ENCODE results near the gene SMIM45.

SMIM45 gene

DNA sequence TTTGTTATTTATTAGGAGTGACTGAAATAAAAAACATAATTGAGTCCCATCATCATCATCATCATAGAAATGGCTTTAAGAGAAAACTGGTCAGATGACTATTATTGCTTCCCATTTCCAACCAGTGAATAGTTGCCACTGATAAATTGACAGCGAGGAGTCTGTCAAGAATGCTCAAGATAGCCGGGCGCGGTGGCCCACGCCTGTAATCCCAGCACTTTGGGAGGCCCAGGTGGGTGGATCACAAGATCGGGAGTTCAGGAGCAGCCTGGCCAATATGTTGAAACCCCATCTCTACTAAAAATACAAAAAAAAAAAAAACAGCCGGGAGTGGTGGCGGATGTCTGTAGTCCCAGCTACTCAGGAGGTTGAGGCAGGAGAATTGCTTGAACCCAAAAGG is 48.5 kb downstream of the SMIM45 start:
- no peak for DNase-seq (ENCODE audit: low read depth, low spot score)

DNA sequence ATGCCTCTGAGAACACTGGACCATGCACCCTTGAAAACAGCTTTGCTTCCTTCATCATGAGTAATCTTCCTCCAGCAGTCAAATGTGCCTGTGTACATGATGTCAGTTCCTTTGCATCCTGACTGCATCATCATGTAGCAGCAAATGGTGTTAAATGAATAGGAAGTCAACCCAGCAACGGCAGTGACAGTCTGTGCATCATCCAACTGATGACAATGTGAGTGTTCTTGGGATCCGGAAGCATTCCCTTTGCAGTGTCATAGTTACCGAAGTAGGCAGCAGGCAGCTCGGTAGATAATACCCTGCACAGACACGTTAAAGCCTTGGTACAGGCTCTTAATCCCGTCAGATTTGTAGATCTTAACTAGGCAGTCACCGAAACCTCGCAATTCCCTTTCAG is 49.2 kb downstream of the SMIM45 start:
- DNase-seq (ENCODE audit: low read depth, low spot score): no peak

DNA sequence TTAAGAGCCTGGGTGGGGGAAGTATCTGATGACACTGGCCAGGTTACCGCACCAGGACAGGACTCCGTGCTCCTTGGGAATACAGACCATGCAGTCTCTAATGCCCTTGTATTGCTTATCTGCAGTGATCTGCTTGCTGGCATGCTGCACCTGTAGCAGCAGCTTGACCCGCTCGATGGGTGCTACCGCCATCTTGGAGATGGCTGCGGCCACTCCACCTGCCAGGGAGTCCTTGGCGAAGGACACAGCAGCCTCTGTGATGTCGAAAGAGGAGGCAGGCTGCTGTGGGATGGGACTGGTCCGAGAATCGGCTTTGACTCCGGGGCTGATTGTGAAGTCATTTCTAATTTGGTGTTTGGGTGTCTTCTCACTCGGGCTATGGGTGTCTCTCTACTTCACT is 49.8 kb downstream of the SMIM45 start:
- DNase-seq (ENCODE audit: low read depth, low spot score): no peak

DNA sequence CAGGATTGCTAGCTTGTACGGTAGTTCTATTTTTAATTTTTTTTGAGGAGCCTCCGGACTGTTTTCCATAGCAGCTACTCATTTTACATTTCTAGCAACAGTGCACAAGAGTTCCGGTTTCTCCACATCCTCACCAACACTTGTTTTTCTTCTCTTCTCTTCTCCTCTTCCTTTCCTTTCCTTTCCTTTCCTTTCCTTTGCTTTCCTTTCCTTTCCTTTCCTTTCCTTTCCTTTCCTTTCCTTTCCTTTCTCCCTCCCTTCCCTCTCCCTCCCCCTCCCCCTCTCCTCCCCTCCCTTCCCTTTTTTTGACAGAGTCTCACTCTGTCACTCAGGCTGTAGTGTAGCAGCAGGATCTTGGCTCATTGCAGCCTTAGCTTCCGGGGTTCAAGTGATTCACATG is 56.0 kb downstream of the SMIM45 start:
- no peak for DNase-seq (ENCODE audit: low read depth, low spot score)

Measured in ELF-1 (cell line).